ENCODE data around the gene LAMC3.

The LAMC3 gene

GRCh38 chr9:130985029-130985428, 23.9 kb upstream of the LAMC3 start:
- FAIRE-seq (no peak), DNase-seq (ENCODE audit: insufficient read length, low spot score) (no peak)
- no peak for TF ChIP-seq CTCF (IDR thresholded peaks at IDR 0.05; ENCODE audit: insufficient read depth, missing control alignments)

GRCh38 chr9:130985606-130986162, 23.3 kb upstream of the LAMC3 start:
- DNase-seq (ENCODE audit: insufficient read length, low spot score) (no peak), FAIRE-seq (no peak)
- TF ChIP-seq CTCF (IDR thresholded peaks at IDR 0.05; ENCODE audit: insufficient read depth, missing control alignments), result no peak

- no peak for TF ChIP-seq CTCF (IDR thresholded peaks at IDR 0.05; ENCODE audit: insufficient read depth, missing control alignments)
- no peak for FAIRE-seq
Measured at GRCh38 chr9:130986356-130986965, 22.5 kb upstream of the LAMC3 start.

GRCh38 chr9:130987054-130987453, 21.9 kb upstream of the LAMC3 start:
- DNase-seq (ENCODE audit: insufficient read length, low spot score) (no peak), FAIRE-seq (no peak)
- no peak for TF ChIP-seq CTCF (IDR thresholded peaks at IDR 0.05; ENCODE audit: insufficient read depth, missing control alignments)

More at GRCh38 chr9:130986356-130986965, 22.5 kb upstream of the LAMC3 start:
- DNase-seq (ENCODE audit: insufficient read length, low spot score), result no peak

GRCh38 chr9:130987738-130988399, 21.1 kb upstream of the LAMC3 start:
- FAIRE-seq, result no peak
- TF ChIP-seq CTCF (IDR thresholded peaks at IDR 0.05; ENCODE audit: insufficient read depth, missing control alignments), result no peak
- no peak for DNase-seq (ENCODE audit: insufficient read length, low spot score)

- no peak for TF ChIP-seq CTCF (IDR thresholded peaks at IDR 0.05; ENCODE audit: insufficient read depth, missing control alignments)
- no peak for DNase-seq (ENCODE audit: insufficient read length, low spot score)
- no peak for FAIRE-seq
Measured at GRCh38 chr9:130988400-130988747, 20.6 kb upstream of the LAMC3 start.

GRCh38 chr9:130988905-130989304, 20.1 kb upstream of the LAMC3 start:
- DNase-seq (ENCODE audit: insufficient read length, low spot score) (no peak), FAIRE-seq (no peak)
- no peak for TF ChIP-seq CTCF (IDR thresholded peaks at IDR 0.05; ENCODE audit: insufficient read depth, missing control alignments)

Data from D721Med (cell line).